GM23248 (cell line): ENCODE results near the gene SOX13. TPM values are rescaled to one million over a fixed set of nuclear protein-coding genes. Genes with fewer than 3 reads are reported as not detected.

Source experiments
- DNase-seq: peaks from one replicate; pipeline ENCODE4 v3.0.0-alpha.2; 2015
- H2AFZ ChIP-seq: fragments of 200-600 bp; sonication (generic); 2 replicates; pipeline ENCODE4 v1.6.1; 2016; ENCODE audit warnings: antibody characterized with exemption
- H3F3A ChIP-seq: fragments of 200-600 bp; sonication (generic); 2 replicates; pipeline ENCODE4 v1.6.1; 2016; ENCODE audit warnings: mild to moderate bottlenecking, antibody characterized with exemption, mixed run types; ENCODE audit not compliant: insufficient read depth
- H3K27ac ChIP-seq: fragments of 200-600 bp; sonication (generic); 2 replicates; pipeline ENCODE4 v1.5.1; 2016; ENCODE audit warnings: mild to moderate bottlenecking
- H3K27me3 ChIP-seq: fragments of 200-600 bp; sonication (generic); replicated peaks from 2 replicates; pipeline ENCODE4 v1.6.1; 2016; ENCODE audit warnings: mild to moderate bottlenecking; ENCODE audit not compliant: insufficient read depth
- H3K36me3 ChIP-seq: fragments of 200-600 bp; sonication (generic); 2 replicates; pipeline ENCODE4 v1.6.1; 2016; ENCODE audit warnings: low read depth, mild to moderate bottlenecking
- H3K4me1 ChIP-seq: fragments of 200-600 bp; sonication (generic); 2 replicates; pipeline ENCODE4 v1.6.1; 2016; ENCODE audit warnings: mild to moderate bottlenecking; ENCODE audit not compliant: insufficient read depth
- H3K4me2 ChIP-seq: fragments of 200-600 bp; sonication (generic); one replicate; pipeline ENCODE4 v1.6.1; 2016; ENCODE audit warnings: mild to moderate bottlenecking; ENCODE audit not compliant: unreplicated experiment
- H3K4me3 ChIP-seq: fragments of 200-600 bp; sonication (generic); 2 replicates; pipeline ENCODE4 v1.5.1; 2016; ENCODE audit warnings: mild to moderate bottlenecking
- H3K79me2 ChIP-seq: fragments of 200-600 bp; sonication (generic); 2 replicates; pipeline ENCODE4 v1.6.1; 2016; ENCODE audit warnings: mild to moderate bottlenecking; ENCODE audit not compliant: insufficient read depth
- H3K9ac ChIP-seq: fragments of 200-600 bp; sonication (generic); 2 replicates; pipeline ENCODE4 v1.6.1; 2016; ENCODE audit warnings: mild to moderate bottlenecking
- H3K9me2 ChIP-seq: fragments of 200-600 bp; sonication (generic); 2 replicates; pipeline ENCODE4 v1.6.1; 2016; ENCODE audit warnings: mixed run types, mild to moderate bottlenecking, moderate library complexity; ENCODE audit not compliant: insufficient read depth
- H3K9me3 ChIP-seq: fragments of 200-600 bp; sonication (generic); one replicate; pipeline ENCODE4 v1.6.1; 2017; ENCODE audit warnings: low read depth
- H4K20me1 ChIP-seq: fragments of 200-600 bp; sonication (generic); 2 replicates; pipeline ENCODE4 v1.6.0; 2016; ENCODE audit not compliant: insufficient read depth
- EZH2 ChIP-seq: fragments of 200-600 bp; sonication (generic); IDR thresholded peaks from 2 replicates; pipeline ENCODE4 v1.6.1; 2018; ENCODE audit warnings: antibody characterized with exemption, mild to moderate bottlenecking; ENCODE audit not compliant: insufficient read depth, poor library complexity, severe bottlenecking
- EZH2phosphoT487 ChIP-seq: fragments of 200-600 bp; sonication (generic); IDR thresholded peaks from 2 replicates; pipeline ENCODE4 v1.6.1; 2018; ENCODE audit warnings: antibody characterized with exemption, moderate library complexity, mild to moderate bottlenecking, low read depth; ENCODE audit not compliant: insufficient read depth
- WGBS, 2 experiments: methylation state at CpG; one replicate each; pipeline ENCODE4 v1.1.6; 2015 to 2017; ENCODE audit warnings: low lambda C conversion rate in 2 of 2, low coverage in 1 of 2; ENCODE audit errors: missing lambda C conversion rate in 2 of 2; 5-methylcytosine and 5-hydroxymethylcytosine counted together
- in situ Hi-C: fragments of 300-500 bp; cut with MboI; formaldehyde crosslinking; loops from 2 replicates; pipeline ENCODE4 v1.15.0; 2020
- polyA plus RNA-seq: library from polyadenylated mRNA; unstranded; fragments of >200 nt; fragmentation: Nextera tagmentation; extraction: Ambion mirVana; gene quantifications from 2 replicates; pipeline ENCODE4 v1.2.1, GENCODE V29; 2016
- total RNA-seq: library from RNA; depleted of rRNA; stranded (reverse); fragments of >200 nt; shearing (Covaris generic); gene quantifications from 2 replicates; pipeline ENCODE4 v1.2.3, GENCODE V29; 2014

Gene SOX13
- total and polyA plus RNA-seq, 2 experiments from 2014 or later = 3.0 to 5.5 TPM

DNA sequence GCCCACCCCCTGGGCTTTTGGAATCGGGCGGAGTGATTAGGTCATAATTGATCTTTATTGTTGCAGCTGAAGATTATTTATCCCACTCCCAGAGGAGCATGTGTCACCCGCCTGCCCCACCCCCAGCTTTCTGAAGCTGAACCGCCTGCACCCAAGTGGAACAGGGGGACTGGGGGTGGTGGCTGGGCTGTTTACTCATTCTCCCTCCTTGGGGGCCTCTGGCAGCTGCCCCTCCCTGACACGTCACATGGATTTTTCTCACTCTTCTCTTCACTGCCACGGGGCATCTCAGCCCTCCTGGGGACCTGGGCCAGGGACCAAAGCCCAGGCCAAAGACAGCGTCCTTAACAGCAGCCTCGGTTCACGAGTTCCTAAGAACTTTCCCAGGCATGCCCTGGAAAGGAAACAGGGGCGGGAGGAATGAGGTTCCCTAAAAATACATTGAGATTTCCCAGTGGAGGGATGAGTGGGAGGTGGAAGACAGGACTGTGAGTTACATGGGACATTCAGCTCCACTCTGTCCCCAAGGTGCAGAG, 31.6 kb upstream of the SOX13 start:
- Histone ChIP-seq H3K4me1 (peaks cover 16% of the 10 kb centered on the region), H3K4me2 (peak overlapping the region; percentile 61), H3K9me3 (no peaks in the 10 kb centered on the region), H3K4me3 (peak overlapping the region; percentile 3; the same call in 1 of the 2 replicates), H3K27ac (peak overlapping the region; percentile 77), H3K36me3 (no peaks in the 10 kb centered on the region), H4K20me1 (no peaks in the 10 kb centered on the region), H3F3A (0 out of 2 replicates have a peak, but pooled peaks cover 3% of the 10 kb centered on the region), H3K79me2 (no peaks in the 10 kb centered on the region), H3K27me3 (no peaks in the 10 kb centered on the region), H2AFZ (peak overlapping the region; percentile 81), H3K9me2 (no peaks in the 10 kb centered on the region), H3K9ac (peak overlapping the region; percentile 78)
- TF ChIP-seq EZH2phosphoT487 (no peak), EZH2 (no peak)
- WGBS, 2 experiments = 5 to 6% methylated on average over 10 of the region's 10 CpGs
- DNase-seq = peak; percentile 67
- in situ Hi-C loops = no loop called here

DNA sequence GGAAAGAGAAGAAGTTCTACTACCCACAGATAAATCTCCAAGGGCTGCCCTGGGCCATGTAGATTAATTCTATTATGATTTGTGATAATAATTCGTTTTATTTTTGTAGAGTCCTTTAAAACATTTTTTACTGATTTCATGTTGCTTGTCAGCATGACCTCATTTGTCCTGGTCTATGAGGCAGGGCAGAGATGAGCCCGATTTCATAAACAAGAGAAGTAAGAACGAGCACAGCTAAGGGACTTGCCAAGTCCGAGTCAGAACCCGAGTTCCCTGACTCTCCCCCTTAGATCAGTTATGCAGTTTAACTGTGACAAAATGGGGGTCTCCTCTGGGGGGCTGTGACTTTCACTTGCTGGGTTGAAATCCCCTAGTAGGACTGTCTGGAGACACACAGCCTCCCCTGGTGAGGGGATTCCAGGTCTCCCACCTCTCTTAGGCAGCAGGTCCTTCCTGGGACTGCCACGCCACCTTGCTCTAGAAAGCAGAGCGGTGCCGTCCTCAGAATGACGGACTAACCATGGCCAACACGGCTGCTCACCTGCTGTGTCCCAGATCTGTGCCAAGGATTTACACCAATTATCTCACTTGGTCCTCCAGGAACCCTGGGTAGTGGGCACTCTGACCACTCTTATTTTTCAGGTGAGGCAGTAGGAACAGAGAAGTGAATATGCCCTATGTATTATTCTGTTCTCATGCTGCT, 31.0 kb upstream of the SOX13 start:
- Histone ChIP-seq H3K4me3 (peak overlapping the region; percentile 3; the same call in 1 of the 2 replicates), H3K27me3 (no peaks in the 10 kb centered on the region), H3K9me2 (no peaks in the 10 kb centered on the region), H2AFZ (peak overlapping the region; percentile 81), H3K9ac (peak overlapping the region; percentile 78), H3K27ac (peak overlapping the region; percentile 77), H3F3A (0 out of 2 replicates have a peak, but pooled peaks cover 3% of the 10 kb centered on the region), H4K20me1 (no peaks in the 10 kb centered on the region), H3K36me3 (no peaks in the 10 kb centered on the region), H3K9me3 (no peaks in the 10 kb centered on the region), H3K79me2 (no peaks in the 10 kb centered on the region), H3K4me1 (peaks cover 16% of the 10 kb centered on the region), H3K4me2 (peak overlapping the region; percentile 61)
- in situ Hi-C loops = no loop called here
- TF ChIP-seq EZH2phosphoT487 = no peak
- no peak for TF ChIP-seq EZH2
- 43 to 50% methylated on average over 10 of the region's 10 CpGs for WGBS, 2 experiments
- DNase-seq = peak; percentile 85

DNA sequence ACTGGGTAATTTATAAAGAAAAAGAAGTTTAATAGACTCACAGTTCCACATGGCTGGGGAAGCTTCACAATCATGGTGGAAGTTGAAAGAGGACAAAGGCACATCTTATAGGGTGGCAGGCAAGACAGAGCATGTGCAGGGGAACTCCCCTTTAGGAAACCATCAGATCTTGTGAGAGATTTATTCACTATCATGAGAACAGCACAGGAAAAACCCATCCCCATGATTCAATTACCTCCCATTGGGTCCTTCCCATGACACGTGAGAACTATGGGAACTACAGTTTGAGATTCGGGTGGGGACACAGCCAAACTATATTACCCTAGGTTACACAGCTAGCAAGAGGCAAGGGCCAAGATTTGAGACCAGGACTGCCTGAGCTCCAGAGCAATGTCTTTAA, 30.4 kb upstream of the SOX13 start:
- no peak overlapping the region for H3K4me2 ChIP-seq
- 0 out of 2 replicates have a peak, but pooled peaks cover 3% of the 10 kb centered on the region for H3F3A ChIP-seq
- TF ChIP-seq EZH2phosphoT487 (no peak), EZH2 (no peak)
- H3K79me2 ChIP-seq = no peaks in the 10 kb centered on the region
- in situ Hi-C loops = no loop called here
- no peaks in the 10 kb centered on the region for H3K9me3 ChIP-seq
- 93 to 95% methylated on average over 2 of the region's 2 CpGs for WGBS, 2 experiments
- H2AFZ ChIP-seq = no peak overlapping the region
- no peak overlapping the region for H3K4me3 ChIP-seq
- no peak for DNase-seq
- H3K27me3 ChIP-seq = no peaks in the 10 kb centered on the region
- H4K20me1 ChIP-seq = no peaks in the 10 kb centered on the region
- H3K9me2 ChIP-seq = no peaks in the 10 kb centered on the region
- H3K27ac ChIP-seq = no peak overlapping the region
- peaks cover 16% of the 10 kb centered on the region for H3K4me1 ChIP-seq
- H3K9ac ChIP-seq = no peak overlapping the region
- no peaks in the 10 kb centered on the region for H3K36me3 ChIP-seq

DNA sequence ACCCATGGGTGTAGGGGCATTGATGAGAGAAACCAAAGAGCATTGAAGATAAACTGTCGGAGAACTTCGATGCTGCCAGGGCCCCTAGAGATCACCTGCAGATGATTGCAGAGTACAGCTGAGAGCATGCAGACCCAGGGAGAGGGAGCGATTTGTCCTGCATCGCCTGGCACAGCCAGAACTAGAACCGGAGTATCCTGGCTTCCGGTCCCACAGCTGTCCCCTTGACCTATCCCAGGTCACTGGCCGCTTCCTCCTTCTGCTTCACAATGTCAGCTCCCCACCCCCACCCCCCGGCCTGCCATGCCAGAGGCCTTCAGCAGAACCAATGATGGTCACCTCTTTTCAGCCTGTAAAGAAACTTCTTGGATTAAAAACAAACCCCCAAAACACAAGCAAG, 29.2 kb upstream of the SOX13 start:
- Histone ChIP-seq H2AFZ (no peak overlapping the region), H3K4me2 (no peak overlapping the region), H3K4me1 (peaks cover 16% of the 10 kb centered on the region), H3K36me3 (no peaks in the 10 kb centered on the region), H4K20me1 (no peaks in the 10 kb centered on the region), H3K9ac (no peak overlapping the region), H3K4me3 (no peak overlapping the region), H3K27ac (no peak overlapping the region), H3F3A (0 out of 2 replicates have a peak, but pooled peaks cover 3% of the 10 kb centered on the region), H3K79me2 (no peaks in the 10 kb centered on the region), H3K9me3 (no peaks in the 10 kb centered on the region), H3K9me2 (no peaks in the 10 kb centered on the region), H3K27me3 (no peaks in the 10 kb centered on the region)
- no peak for DNase-seq
- in situ Hi-C loops = no loop called here
- 97 to 99% methylated on average over 8 of the region's 8 CpGs for WGBS, 2 experiments
- TF ChIP-seq EZH2 = no peak
- no peak for TF ChIP-seq EZH2phosphoT487
